ENCODE results near the gene FGL2.
"Not testable (repeated sequence)": the region's sequence is repeated elsewhere in the genome, so short reads cannot be mapped to it uniquely, and the experiment has no call there.

Gene FGL2

DNA sequence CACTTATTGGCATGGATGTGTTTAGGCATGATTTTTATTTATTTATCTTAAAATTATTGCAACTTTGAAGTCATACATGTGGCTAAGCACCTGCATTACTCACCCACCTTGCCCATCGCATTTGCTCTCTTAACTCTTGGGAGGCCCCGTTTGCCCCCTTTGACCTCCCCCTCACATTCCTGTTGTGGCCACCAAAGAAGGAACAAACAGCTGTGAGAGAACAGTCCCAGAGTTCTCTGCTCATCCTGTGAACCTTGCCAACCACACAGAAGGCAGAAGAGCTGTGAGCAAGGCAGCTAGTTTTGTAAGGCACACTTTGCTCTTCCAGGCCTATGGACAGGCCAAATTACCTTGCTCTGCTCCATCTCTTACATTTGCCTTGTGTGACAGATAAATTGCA is 23.6 kb upstream of the FGL2 start:
- TF ChIP-seq EZH2 (IDR thresholded peaks at IDR 0.05; ENCODE audit: borderline replicate concordance, low read length), result no peak
- TF ChIP-seq, protein P1, sequence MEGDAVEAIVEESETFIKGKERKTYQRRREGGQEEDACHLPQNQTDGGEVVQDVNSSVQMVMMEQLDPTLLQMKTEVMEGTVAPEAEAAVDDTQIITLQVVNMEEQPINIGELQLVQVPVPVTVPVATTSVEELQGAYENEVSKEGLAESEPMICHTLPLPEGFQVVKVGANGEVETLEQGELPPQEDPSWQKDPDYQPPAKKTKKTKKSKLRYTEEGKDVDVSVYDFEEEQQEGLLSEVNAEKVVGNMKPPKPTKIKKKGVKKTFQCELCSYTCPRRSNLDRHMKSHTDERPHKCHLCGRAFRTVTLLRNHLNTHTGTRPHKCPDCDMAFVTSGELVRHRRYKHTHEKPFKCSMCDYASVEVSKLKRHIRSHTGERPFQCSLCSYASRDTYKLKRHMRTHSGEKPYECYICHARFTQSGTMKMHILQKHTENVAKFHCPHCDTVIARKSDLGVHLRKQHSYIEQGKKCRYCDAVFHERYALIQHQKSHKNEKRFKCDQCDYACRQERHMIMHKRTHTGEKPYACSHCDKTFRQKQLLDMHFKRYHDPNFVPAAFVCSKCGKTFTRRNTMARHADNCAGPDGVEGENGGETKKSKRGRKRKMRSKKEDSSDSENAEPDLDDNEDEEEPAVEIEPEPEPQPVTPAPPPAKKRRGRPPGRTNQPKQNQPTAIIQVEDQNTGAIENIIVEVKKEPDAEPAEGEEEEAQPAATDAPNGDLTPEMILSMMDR (IDR thresholded peaks at IDR 0.05; ENCODE audit: low read length), result no peak

DNA sequence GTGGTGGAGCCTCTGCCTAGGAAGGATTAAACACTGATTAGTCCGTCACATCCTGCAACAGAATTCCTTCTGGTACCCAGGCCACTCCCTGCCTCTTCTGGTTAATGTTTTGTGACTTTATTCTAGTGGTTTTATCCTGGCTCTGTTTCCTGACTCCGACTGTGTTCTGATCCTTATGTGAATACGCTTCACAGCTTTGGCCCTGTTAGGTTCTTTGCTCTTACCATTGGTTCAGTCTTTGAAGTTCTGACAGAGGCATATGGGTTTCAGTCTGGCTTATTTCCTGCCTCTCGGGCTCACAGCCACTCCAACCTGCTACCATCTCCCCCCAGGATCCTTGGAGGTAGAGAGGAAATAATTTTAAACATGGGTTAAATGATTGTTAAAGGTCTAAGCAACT is 23.2 kb upstream of the FGL2 start:
- no peak overlapping the region for H3K4me2 ChIP-seq (ENCODE audit: low read length)
- no peak overlapping the region for H2AFZ ChIP-seq (ENCODE audit: low read length)
- H3K79me2 ChIP-seq (ENCODE audit: insufficient read depth, low read length), result no peaks in the 10 kb centered on the region
- no peak for TF ChIP-seq EZH2 (IDR thresholded peaks at IDR 0.05; ENCODE audit: borderline replicate concordance, low read length)
- TF ChIP-seq, protein P1 (IDR thresholded peaks at IDR 0.05; ENCODE audit: low read length), result no peak
- no peaks in the 10 kb centered on the region for H3F3A ChIP-seq (ENCODE audit: insufficient read depth, low read length)
- no peak overlapping the region for H3K9ac ChIP-seq (ENCODE audit: low read length)
- H3K27me3 ChIP-seq (ENCODE audit: insufficient read depth, low read length), result no peaks in the 10 kb centered on the region
- H3K9me2 ChIP-seq (ENCODE audit: low read depth, low read length), result no peaks in the 10 kb centered on the region
- H3K4me1 ChIP-seq (ENCODE audit: insufficient read depth, low read length, severe bottlenecking), result no peaks in the 10 kb centered on the region
- no peaks in the 10 kb centered on the region for H3K9me3 ChIP-seq (ENCODE audit: low read length)
- H3K4me3 ChIP-seq (ENCODE audit: low read depth, low read length, poor library complexity, severe bottlenecking), result no peak overlapping the region
- no peaks in the 10 kb centered on the region for H4K20me1 ChIP-seq (ENCODE audit: insufficient read depth, low read length)
- no peaks in the 10 kb centered on the region for H3K36me3 ChIP-seq (ENCODE audit: insufficient read depth, low read length)
- H3K27ac ChIP-seq (ENCODE audit: low read depth, low read length, poor library complexity, severe bottlenecking), result no peak overlapping the region

More for the DNA sequence above, 23.6 kb upstream of the FGL2 start:
- no peak overlapping the region for H3K9ac ChIP-seq (ENCODE audit: low read length)
- no peaks in the 10 kb centered on the region for H4K20me1 ChIP-seq (ENCODE audit: insufficient read depth, low read length)
- H3K4me2 ChIP-seq (ENCODE audit: low read length), result no peak overlapping the region
- no peaks in the 10 kb centered on the region for H3K36me3 ChIP-seq (ENCODE audit: insufficient read depth, low read length)
- no peaks in the 10 kb centered on the region for H3K79me2 ChIP-seq (ENCODE audit: insufficient read depth, low read length)
- H3F3A ChIP-seq (ENCODE audit: insufficient read depth, low read length), result no peaks in the 10 kb centered on the region
- no peak overlapping the region for H3K4me3 ChIP-seq (ENCODE audit: low read depth, low read length, poor library complexity, severe bottlenecking)
- H3K27me3 ChIP-seq (ENCODE audit: insufficient read depth, low read length), result no peaks in the 10 kb centered on the region
- H3K4me1 ChIP-seq (ENCODE audit: insufficient read depth, low read length, severe bottlenecking), result no peaks in the 10 kb centered on the region
- H3K9me2 ChIP-seq (ENCODE audit: low read depth, low read length), result no peaks in the 10 kb centered on the region
- no peak overlapping the region for H2AFZ ChIP-seq (ENCODE audit: low read length)
- H3K9me3 ChIP-seq (ENCODE audit: low read length), result no peaks in the 10 kb centered on the region
- no peak overlapping the region for H3K27ac ChIP-seq (ENCODE audit: low read depth, low read length, poor library complexity, severe bottlenecking)

DNA sequence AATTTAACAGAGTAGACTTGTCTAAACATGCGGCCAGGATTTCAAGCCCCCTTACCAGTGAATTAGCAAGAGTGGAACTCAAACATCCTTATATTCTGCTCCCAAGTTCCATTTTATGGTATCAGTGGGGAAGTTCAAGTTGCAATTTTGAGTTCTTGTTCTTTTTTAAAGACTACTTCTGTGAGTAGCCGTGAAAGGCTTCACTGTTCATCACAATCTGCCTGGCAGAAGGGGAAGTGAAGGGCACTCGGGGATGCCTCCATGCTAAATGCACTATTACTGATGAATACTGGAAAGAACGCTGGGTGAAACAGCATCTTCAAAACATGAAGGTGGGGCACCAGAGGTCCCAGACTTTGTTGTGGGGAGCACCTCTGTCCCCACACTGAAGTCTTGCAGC is 22.4 kb upstream of the FGL2 start:
- no peaks in the 10 kb centered on the region for H3K9me3 ChIP-seq (ENCODE audit: low read length)
- no peak overlapping the region for H3K4me3 ChIP-seq (ENCODE audit: low read depth, low read length, poor library complexity, severe bottlenecking)
- H3K79me2 ChIP-seq (ENCODE audit: insufficient read depth, low read length), result no peaks in the 10 kb centered on the region
- no peaks in the 10 kb centered on the region for H3K27me3 ChIP-seq (ENCODE audit: insufficient read depth, low read length)
- no peaks in the 10 kb centered on the region for H3F3A ChIP-seq (ENCODE audit: insufficient read depth, low read length)
- no peaks in the 10 kb centered on the region for H3K4me1 ChIP-seq (ENCODE audit: insufficient read depth, low read length, severe bottlenecking)
- no peak overlapping the region for H2AFZ ChIP-seq (ENCODE audit: low read length)
- H3K36me3 ChIP-seq (ENCODE audit: insufficient read depth, low read length), result no peaks in the 10 kb centered on the region
- H4K20me1 ChIP-seq (ENCODE audit: insufficient read depth, low read length), result no peaks in the 10 kb centered on the region
- no peak overlapping the region for H3K4me2 ChIP-seq (ENCODE audit: low read length)
- H3K9ac ChIP-seq (ENCODE audit: low read length), result no peak overlapping the region
- TF ChIP-seq EZH2 (IDR thresholded peaks at IDR 0.05; ENCODE audit: borderline replicate concordance, low read length), result no peak
- TF ChIP-seq, protein P1 (IDR thresholded peaks at IDR 0.05; ENCODE audit: low read length), result no peak
- H3K27ac ChIP-seq (ENCODE audit: low read depth, low read length, poor library complexity, severe bottlenecking), result no peak overlapping the region
- no peaks in the 10 kb centered on the region for H3K9me2 ChIP-seq (ENCODE audit: low read depth, low read length)

DNA sequence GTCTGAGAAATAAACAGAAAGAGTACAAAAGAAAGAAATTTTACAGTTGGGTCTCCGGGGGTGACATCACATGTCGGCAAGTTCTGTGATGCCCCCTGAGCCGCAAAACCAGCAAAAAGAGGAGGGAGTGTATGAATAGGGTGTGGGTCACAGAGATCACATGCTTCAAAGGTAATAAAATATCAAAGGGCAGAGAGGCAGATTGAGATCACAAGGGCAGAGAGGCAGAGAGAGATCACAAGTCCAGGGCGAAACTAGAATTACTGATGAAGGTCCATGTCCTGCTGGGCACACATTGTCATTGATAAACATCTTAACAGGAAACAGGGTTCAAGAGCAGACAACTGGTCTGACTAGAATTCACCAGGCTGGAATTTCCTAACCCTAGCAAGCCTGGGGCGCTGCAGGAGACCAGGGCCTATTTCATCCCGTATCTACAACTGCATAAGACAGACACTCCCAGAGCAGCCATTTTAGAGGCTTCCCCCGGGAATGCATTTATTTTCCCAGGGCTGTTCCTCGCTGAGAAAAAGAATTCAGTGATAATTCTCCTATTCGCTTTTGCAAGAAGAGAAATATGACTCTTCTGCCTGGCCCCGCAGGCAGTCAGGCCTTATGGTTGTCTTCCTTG is 20.2 kb upstream of the FGL2 start:
- not testable (repeated sequence) for H3K4me1 ChIP-seq (ENCODE audit: insufficient read depth, low read length, severe bottlenecking); H3F3A ChIP-seq (ENCODE audit: insufficient read depth, low read length); H3K27ac ChIP-seq (ENCODE audit: low read depth, low read length, poor library complexity, severe bottlenecking); H3K4me2 ChIP-seq (ENCODE audit: low read length); H3K27me3 ChIP-seq (ENCODE audit: insufficient read depth, low read length); H3K79me2 ChIP-seq (ENCODE audit: insufficient read depth, low read length); H3K4me3 ChIP-seq (ENCODE audit: low read depth, low read length, poor library complexity, severe bottlenecking); H2AFZ ChIP-seq (ENCODE audit: low read length); H3K9me2 ChIP-seq (ENCODE audit: low read depth, low read length); H4K20me1 ChIP-seq (ENCODE audit: insufficient read depth, low read length); H3K9ac ChIP-seq (ENCODE audit: low read length); H3K9me3 ChIP-seq (ENCODE audit: low read length); H3K36me3 ChIP-seq (ENCODE audit: insufficient read depth, low read length)

Data from OCI-LY1 (cell line).